OCI-LY3 (cell line): Measurements from ENCODE around the gene PER1.

Experiments used
- EZH2phosphoT487 ChIP-seq: fragments of 200-600 bp; shearing (Covaris generic); IDR thresholded peaks from 2 replicates; pipeline ENCODE4 v1.6.1; 2018; ENCODE audit warnings: antibody characterized with exemption, mixed run types, low read depth
- TF ChIP-seq, protein P1 (sequence below): fragments of 200-600, 300-600 bp; sonication (generic); IDR thresholded peaks from 2 replicates; pipeline ENCODE4 v1.5.1; 2014; ENCODE audit warnings: antibody characterized with exemption, low read length, low read depth

DNA sequence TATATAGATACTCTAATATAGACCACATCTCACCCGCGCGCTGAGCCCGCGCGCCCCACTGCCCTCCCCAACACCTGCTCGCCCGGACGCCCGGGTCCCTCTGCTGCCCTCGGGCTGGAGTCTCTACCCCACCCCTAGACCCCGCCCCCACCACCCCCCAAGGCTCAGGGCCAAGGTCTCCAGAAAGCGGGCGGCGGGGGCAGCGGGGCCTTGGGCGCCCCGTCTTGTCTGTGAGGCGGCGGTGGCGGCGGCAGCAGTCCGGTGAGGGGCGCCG, 30.9 kb downstream of the PER1 start:
- TF ChIP-seq, protein P1, sequence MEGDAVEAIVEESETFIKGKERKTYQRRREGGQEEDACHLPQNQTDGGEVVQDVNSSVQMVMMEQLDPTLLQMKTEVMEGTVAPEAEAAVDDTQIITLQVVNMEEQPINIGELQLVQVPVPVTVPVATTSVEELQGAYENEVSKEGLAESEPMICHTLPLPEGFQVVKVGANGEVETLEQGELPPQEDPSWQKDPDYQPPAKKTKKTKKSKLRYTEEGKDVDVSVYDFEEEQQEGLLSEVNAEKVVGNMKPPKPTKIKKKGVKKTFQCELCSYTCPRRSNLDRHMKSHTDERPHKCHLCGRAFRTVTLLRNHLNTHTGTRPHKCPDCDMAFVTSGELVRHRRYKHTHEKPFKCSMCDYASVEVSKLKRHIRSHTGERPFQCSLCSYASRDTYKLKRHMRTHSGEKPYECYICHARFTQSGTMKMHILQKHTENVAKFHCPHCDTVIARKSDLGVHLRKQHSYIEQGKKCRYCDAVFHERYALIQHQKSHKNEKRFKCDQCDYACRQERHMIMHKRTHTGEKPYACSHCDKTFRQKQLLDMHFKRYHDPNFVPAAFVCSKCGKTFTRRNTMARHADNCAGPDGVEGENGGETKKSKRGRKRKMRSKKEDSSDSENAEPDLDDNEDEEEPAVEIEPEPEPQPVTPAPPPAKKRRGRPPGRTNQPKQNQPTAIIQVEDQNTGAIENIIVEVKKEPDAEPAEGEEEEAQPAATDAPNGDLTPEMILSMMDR = no peak
- no peak for TF ChIP-seq EZH2phosphoT487
